Naive thymus-derived CD4-positive, alpha-beta T cell (primary cell): ENCODE data around the gene XPNPEP2. TPM values are rescaled to one million over a fixed set of nuclear protein-coding genes. Genes with fewer than 3 reads are reported as not detected.
A peak's percentile ranks its signal among the peaks of the same experiment; 100 is the strongest.

ENCODE experiments used
- ATAC-seq: fragments of 150-1000 bp; cut with Tn5 transposase; 2 replicates; pipeline ENCODE4 v1.10.0; 2021; ENCODE audit warnings: mild to moderate bottlenecking, moderate library complexity
- CTCF ChIA-PET: fragments of 350-600 bp; sonication (Branson Sonifier 250); formaldehyde crosslinking; loops from one replicate; lab custom pipeline; 2021; ENCODE audit warnings: antibody characterized with exemption; lab: Charles Lee
- POLR2A ChIA-PET: fragments of 350-600 bp; sonication (Branson Sonifier 250); formaldehyde crosslinking; loops from one replicate; lab custom pipeline; 2021; ENCODE audit warnings: antibody characterized with exemption, inconsistent platforms; lab: Charles Lee
- DNase-seq, 9 donors: peaks; one replicate each; pipeline versions ENCODE4 v3.0.0 to v3.0.0-alpha.2; 2020 to 2022; ENCODE audit warnings: mixed read lengths in 1 of 9
- H3K27ac ChIP-seq: one replicate; pipeline ENCODE4 v1.7.0; 2013; ENCODE audit warnings: mild to moderate bottlenecking, low read depth, low read length, moderate library complexity
- H3K27me3 ChIP-seq, 2 donors: one replicate each; pipeline ENCODE4 v1.7.0; 2013; ENCODE audit warnings: low read length in 2 of 2, mild to moderate bottlenecking in 2 of 2, moderate library complexity in 2 of 2; ENCODE audit not compliant: control insufficient read depth in 2 of 2, insufficient read depth in 2 of 2
- H3K36me3 ChIP-seq, 3 experiments: 1 replicate in 2 of 3; 2 replicates in 1 of 3; pipeline ENCODE4 v1.7.0; 2013; ENCODE audit warnings: low read length in 3 of 3, mild to moderate bottlenecking in 3 of 3, moderate library complexity in 1 of 3; ENCODE audit not compliant: insufficient read depth in 3 of 3, control insufficient read depth in 2 of 3
- H3K4me1 ChIP-seq, 2 donors: one replicate each; pipeline ENCODE4 v1.7.0; 2013; ENCODE audit warnings: low read length in 2 of 2, mild to moderate bottlenecking in 2 of 2, moderate library complexity in 1 of 2; ENCODE audit not compliant: control insufficient read depth in 2 of 2, insufficient read depth in 2 of 2
- H3K4me3 ChIP-seq: 2 replicates; pipeline ENCODE4 v1.7.0; 2013; ENCODE audit warnings: mild to moderate bottlenecking, low read length
- H3K9me3 ChIP-seq, 3 experiments: 1 replicate in 2 of 3; 2 replicates in 1 of 3; pipeline ENCODE4 v1.7.0; 2013; ENCODE audit warnings: low read length in 3 of 3; ENCODE audit not compliant: control insufficient read depth in 2 of 3
- H3K27ac Mint-ChIP-seq, 9 donors: one replicate each; pipeline ENCODE4 v1.8.0; 2020 to 2022; ENCODE audit warnings: mixed read lengths in 9 of 9, mild to moderate bottlenecking in 8 of 9, moderate library complexity in 5 of 9, inconsistent platforms in 2 of 9
- H3K27me3 Mint-ChIP-seq, 5 donors: one replicate each; pipeline ENCODE4 v1.8.0; 2021 to 2022; ENCODE audit warnings: mixed read lengths in 5 of 5, mild to moderate bottlenecking in 1 of 5
- H3K36me3 Mint-ChIP-seq, 5 donors: one replicate each; pipeline ENCODE4 v1.8.0; 2020 to 2022; ENCODE audit warnings: mixed read lengths in 5 of 5, mild to moderate bottlenecking in 3 of 5, inconsistent platforms in 1 of 5
- H3K4me1 Mint-ChIP-seq, 7 donors: one replicate each; pipeline ENCODE4 v1.8.0; 2020 to 2022; ENCODE audit warnings: mixed read lengths in 7 of 7, mild to moderate bottlenecking in 3 of 7, inconsistent platforms in 1 of 7
- H3K4me3 Mint-ChIP-seq, 10 donors: one replicate each; pipeline ENCODE4 v1.8.0; 2020 to 2022; ENCODE audit warnings: mild to moderate bottlenecking in 10 of 10, mixed read lengths in 10 of 10, moderate library complexity in 6 of 10, inconsistent platforms in 2 of 10
- H3K9me3 Mint-ChIP-seq, 11 donors: one replicate each; pipeline ENCODE4 v1.8.0; 2020 to 2022; ENCODE audit warnings: mixed read lengths in 11 of 11, mild to moderate bottlenecking in 4 of 11, inconsistent platforms in 1 of 11, moderate library complexity in 1 of 11
- intact Hi-C, 2 donors: fragments of 100-400 bp; cut with micrococcal nuclease; formaldehyde crosslinking; loops; one replicate each; pipeline ENCODE4 v1.15.1; 2023
- polyA plus RNA-seq, 2 donors: library from polyadenylated mRNA; unstranded; fragments of 300-500 nt; fragmentation: Illumina TruSeq; gene quantifications; one replicate each; pipeline ENCODE4 v1.2.3, GENCODE V29; 2021
- total RNA-seq, 6 experiments: library from RNA in 5 of 6; stranded (reverse) in 5 of 6; gene quantifications; 1 replicate in 5 of 6; 2 replicates in 1 of 6; pipeline ENCODE4 v1.2.3 and lab custom pipeline; 2021 to 2026

The XPNPEP2 gene
- total and polyA plus RNA-seq, 7 experiments from 2014 or later: 0.13 to 0.82 (median 0.29) TPM; not detected in 4

DNA sequence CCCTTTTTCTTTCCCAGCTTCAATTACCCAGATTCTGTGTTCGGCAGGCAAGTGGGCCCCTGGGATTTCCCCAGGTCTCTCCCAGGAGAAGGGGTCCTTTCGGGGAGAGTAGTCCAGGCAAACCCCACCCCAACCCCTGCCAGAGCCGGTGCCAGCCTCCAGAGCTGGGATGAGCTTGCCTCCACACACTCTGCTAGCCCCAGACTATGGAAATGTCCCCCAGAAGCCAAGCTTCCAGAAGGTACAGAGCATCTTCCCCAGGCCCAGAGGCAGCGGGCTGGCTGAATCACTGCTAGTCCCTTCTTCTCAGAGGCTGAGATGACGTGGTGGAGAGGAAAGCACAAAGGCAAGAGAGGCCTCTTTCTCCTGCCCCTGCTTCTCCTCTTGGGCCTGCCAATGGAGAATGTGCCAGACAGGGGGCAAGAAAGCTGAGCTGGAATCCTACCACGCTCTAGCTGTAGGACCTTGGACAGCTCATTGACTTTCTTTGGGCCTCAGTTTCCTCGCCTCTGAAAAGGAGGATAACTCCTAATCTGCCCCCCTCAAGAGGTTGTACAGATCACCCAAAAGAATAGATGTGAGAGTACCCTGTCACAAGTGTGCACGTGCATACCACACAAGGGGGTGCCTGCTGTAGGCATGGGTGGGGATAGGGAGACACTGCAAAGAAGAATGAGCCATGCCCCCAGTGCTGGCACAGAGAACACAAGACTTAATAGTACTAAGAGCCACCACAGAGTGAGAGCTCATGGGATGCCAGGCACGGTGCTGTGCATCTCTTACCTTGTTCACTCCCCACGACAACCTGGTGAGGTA, 43.1 kb downstream of the XPNPEP2 start:
- peak in 1 of 9 donors; percentile 25 for DNase-seq
- peaks cover 3 to 64% (median 9%) of the 10 kb centered on the region in 5 donors for H3K36me3 Mint-ChIP-seq

DNA sequence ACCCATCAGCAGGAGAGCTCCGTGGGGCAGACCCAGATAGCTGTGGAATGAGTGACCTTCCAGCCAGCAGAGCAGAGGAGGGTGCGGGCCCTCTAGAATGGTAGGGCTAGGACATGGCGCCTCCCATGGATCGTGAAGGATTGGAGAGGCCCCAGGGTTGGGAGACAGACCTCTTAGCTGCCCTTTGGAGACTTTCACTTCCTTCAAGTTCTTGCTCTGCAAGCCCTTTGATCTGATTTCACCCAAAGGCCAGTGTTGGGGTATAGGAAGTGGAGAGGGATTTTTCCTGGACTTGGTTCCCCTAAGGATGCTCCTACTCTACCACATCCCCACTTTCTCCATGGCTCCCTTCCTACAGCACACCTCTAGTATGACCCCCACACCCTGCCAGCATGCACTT, 43.9 kb downstream of the XPNPEP2 start:
- Histone ChIP-seq H3K4me1 (peaks cover 43 to 55% of the 10 kb centered on the region in 2 donors), H3K36me3 (peaks cover 7 to 19% (median 8%) of the 10 kb centered on the region in 3 experiments), H3K27me3 (no peaks in the 10 kb centered on the region), H3K27ac (peak overlapping the region; percentile 89), H3K9me3 (no peaks in the 10 kb centered on the region), H3K4me3 (peak overlapping the region; percentile 67)
- DNase-seq (no peak), ATAC-seq (no peak)
- Mint-ChIP-seq H3K27me3 (no peaks in the 10 kb centered on the region), H3K27ac (peak overlapping the region; percentile 16 to 97 (median 92)), H3K9me3 (no peaks in the 10 kb centered on the region), H3K4me3 (peak overlapping the region; percentile 79 to 98 (median 92)), H3K36me3 (peaks cover 3 to 68% (median 11%) of the 10 kb centered on the region in 5 donors), H3K4me1 (peaks cover 30 to 76% (median 60%) of the 10 kb centered on the region in 7 donors)
- ChIA-PET POLR2A (interaction anchor here (0.5 to 12.3 kb wide), 8 partner anchors 12 to 100 kb away, joined by 3 to 191 read pairs (median 5); no protein-coding TSS in a partner anchor), CTCF (interaction anchor here (1.0 to 2.3 kb wide), 5 partner anchors 11 to 104 kb away, joined by 3 to 8 read pairs (median 4); no protein-coding TSS in a partner anchor)
- intact Hi-C loops: loop anchor here (5.0 kb wide), 5 partner anchors 35 to 305 kb away; partner anchors contain the start of genes UTP14A (in 1 of the 2) and ZDHHC9 (in 1 of the 2)

More for the DNA sequence above, 43.1 kb downstream of the XPNPEP2 start:
- Histone ChIP-seq H3K36me3 (peaks cover 7 to 14% (median 8%) of the 10 kb centered on the region in 3 experiments), H3K4me3 (peak overlapping the region; percentile 67), H3K27me3 (no peaks in the 10 kb centered on the region), H3K9me3 (no peaks in the 10 kb centered on the region), H3K4me1 (peaks cover 47 to 56% of the 10 kb centered on the region in 2 donors), H3K27ac (peak overlapping the region; percentile 89)
- H3K9me3 Mint-ChIP-seq: no peaks in the 10 kb centered on the region
- intact Hi-C loops: loop anchor here (1.0 to 5.0 kb wide), 12 partner anchors 13 to 305 kb away; partner anchors contain the start of genes UTP14A (in 1 of the 2) and ZDHHC9 (in 1 of the 2)
- no peak for ATAC-seq
- POLR2A ChIA-PET: interaction anchor here (0.7 to 12.3 kb wide), 14 partner anchors 12 to 126 kb away, joined by 3 to 191 read pairs (median 4); partner anchors contain the start of gene XPNPEP2
- no peaks in the 10 kb centered on the region for H3K27me3 Mint-ChIP-seq
- peak overlapping the region; percentile 78 to 97 (median 93) for H3K27ac Mint-ChIP-seq
- H3K4me3 Mint-ChIP-seq: peak overlapping the region; percentile 79 to 98 (median 92)
- H3K4me1 Mint-ChIP-seq: peaks cover 30 to 74% (median 61%) of the 10 kb centered on the region in 7 donors
- CTCF ChIA-PET: interaction anchor here (0.7 to 2.3 kb wide), 7 partner anchors 14 to 146 kb away, joined by 3 to 8 read pairs (median 4); no protein-coding TSS in a partner anchor

DNA sequence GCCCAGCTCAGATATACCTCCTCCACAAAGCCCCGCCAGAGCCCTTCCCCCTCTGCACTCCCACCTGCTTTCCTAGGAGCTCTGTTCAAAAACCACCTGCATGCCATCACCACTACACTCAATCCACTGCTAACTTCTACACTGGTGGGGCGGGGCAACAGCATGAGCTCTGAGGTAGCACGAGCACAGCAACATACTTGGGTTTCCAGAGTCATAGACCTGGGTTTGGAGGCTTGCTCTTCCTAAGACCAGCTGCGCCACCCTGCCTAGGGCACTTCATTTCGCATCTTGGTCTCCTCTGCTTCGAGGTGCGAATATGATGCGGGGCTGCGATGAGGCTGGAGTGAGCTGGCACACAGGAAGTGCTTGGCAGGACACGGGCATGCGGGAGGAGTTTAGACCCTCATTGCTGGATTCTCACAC, 44.5 kb downstream of the XPNPEP2 start:
- H3K4me3 Mint-ChIP-seq: peak overlapping the region; percentile 79 to 98 (median 92)
- POLR2A ChIA-PET: interaction anchor here (0.9 to 12.3 kb wide), 8 partner anchors 12 to 128 kb away, joined by 4 to 191 read pairs (median 8); partner anchors contain the start of gene APLN
- Histone ChIP-seq H3K4me3 (peak overlapping the region; percentile 67), H3K27ac (peak overlapping the region; percentile 89), H3K4me1 (peaks cover 37 to 49% of the 10 kb centered on the region in 2 donors), H3K27me3 (no peaks in the 10 kb centered on the region), H3K36me3 (peaks cover 7 to 23% (median 8%) of the 10 kb centered on the region in 3 experiments), H3K9me3 (no peaks in the 10 kb centered on the region)
- H3K36me3 Mint-ChIP-seq: peaks cover 3 to 68% (median 11%) of the 10 kb centered on the region in 5 donors
- DNase-seq: no peak
- intact Hi-C loops: loop anchor here (5.0 kb wide), 5 partner anchors 36 to 304 kb away; partner anchors contain the start of genes UTP14A (in 1 of the 2) and ZDHHC9 (in 1 of the 2)
- no peaks in the 10 kb centered on the region for H3K27me3 Mint-ChIP-seq
- ATAC-seq: no peak
- H3K4me1 Mint-ChIP-seq: peaks cover 30 to 73% (median 57%) of the 10 kb centered on the region in 7 donors
- H3K27ac Mint-ChIP-seq: peak overlapping the region; percentile 16 to 97 (median 91)
- CTCF ChIA-PET: interaction anchor here (0.6 to 1.5 kb wide), 8 partner anchors 10 to 105 kb away, joined by 3 to 5 read pairs (median 4); no protein-coding TSS in a partner anchor
- no peaks in the 10 kb centered on the region for H3K9me3 Mint-ChIP-seq

DNA sequence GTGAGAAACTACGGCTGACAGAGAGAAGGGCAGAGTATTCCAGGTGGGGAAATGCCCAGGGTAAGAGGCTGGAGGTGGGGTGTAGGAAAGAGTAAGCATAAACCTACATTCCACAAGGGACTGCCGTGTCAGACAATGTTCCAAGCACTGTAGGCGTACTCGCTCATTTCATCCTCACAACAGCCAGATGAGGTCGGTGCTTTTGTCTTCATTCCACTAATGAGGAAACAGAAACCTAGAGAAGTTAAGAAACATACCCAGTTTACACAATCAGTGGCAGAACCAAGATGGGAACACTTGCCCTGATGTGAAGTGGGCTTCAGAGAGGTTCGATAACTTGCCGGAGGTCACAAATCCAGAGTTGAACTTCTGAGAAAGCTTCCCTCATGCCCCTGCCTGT, 45.6 kb downstream of the XPNPEP2 start:
- Mint-ChIP-seq H3K9me3 (no peaks in the 10 kb centered on the region), H3K4me3 (peak overlapping the region; percentile 79 to 98 (median 92)), H3K27me3 (no peaks in the 10 kb centered on the region), H3K36me3 (peaks cover 3 to 63% (median 14%) of the 10 kb centered on the region in 5 donors), H3K27ac (peak overlapping the region; percentile 16 to 97 (median 91)), H3K4me1 (peaks cover 23 to 67% (median 50%) of the 10 kb centered on the region in 7 donors)
- Histone ChIP-seq H3K27me3 (no peaks in the 10 kb centered on the region), H3K9me3 (no peaks in the 10 kb centered on the region), H3K4me1 (peaks cover 30 to 38% of the 10 kb centered on the region in 2 donors), H3K36me3 (peaks cover 7 to 28% (median 8%) of the 10 kb centered on the region in 3 experiments), H3K27ac (peak overlapping the region; percentile 89), H3K4me3 (peak overlapping the region; percentile 67)
- DNase-seq: no peak
- ChIA-PET POLR2A (interaction anchor here (0.6 to 12.3 kb wide), 8 partner anchors 11 to 129 kb away, joined by 3 to 191 read pairs (median 8); partner anchors contain the start of gene APLN), CTCF (interaction anchor here (0.6 kb wide), 1 partner anchor 150 kb away, joined by 3 read pairs; no protein-coding TSS in a partner anchor)
- ATAC-seq: no peak
- intact Hi-C loops: loop anchor here (2.0 to 5.0 kb wide), 6 partner anchors 37 to 303 kb away; partner anchors contain the start of genes UTP14A (in 1 of the 2) and ZDHHC9 (in 1 of the 2)

DNA sequence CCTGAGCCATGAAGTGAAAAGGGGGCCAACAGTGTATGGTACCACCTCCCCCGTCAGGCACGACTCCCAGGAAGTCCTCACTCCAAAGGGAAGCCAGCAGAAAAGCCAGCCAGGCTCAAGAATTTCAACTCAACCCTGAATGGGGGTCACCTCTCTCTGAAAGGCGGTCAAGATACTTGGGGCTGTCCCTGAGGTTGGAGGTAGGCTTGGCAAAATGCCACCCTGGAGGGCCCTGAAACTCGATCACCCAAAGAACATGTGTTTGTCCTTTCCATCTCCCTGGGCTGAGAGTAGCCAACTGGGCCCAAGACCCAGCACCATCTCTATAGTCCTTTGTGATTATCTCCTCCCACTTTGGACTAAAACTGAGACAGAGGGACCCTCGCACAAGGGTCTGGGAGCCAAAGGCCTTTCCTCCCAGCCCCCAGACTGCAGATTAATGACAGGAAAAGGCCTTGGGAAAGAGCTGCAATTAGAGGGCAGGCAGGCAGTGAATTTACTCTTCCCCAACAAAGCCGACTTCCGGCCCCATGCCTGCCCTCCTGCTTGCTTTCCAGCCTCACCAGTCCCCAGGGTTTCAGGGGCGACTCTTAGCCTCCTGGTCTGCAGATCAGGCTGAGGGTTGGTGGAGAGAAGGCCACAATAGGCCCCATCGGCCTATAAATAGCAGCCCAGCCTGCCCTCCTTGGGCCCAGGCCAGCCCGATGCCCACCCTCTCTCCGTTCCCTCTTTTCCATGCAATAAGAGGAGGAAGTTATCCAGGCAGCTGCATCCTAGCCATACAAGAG, 46.6 kb downstream of the XPNPEP2 start:
- DNase-seq (no peak), ATAC-seq (no peak)
- Mint-ChIP-seq H3K27ac (peak overlapping the region; percentile 72 to 93 (median 89)), H3K4me1 (peaks cover 20 to 65% (median 51%) of the 10 kb centered on the region in 7 donors), H3K4me3 (peak overlapping the region; percentile 59 to 86 (median 80)), H3K36me3 (peaks cover 3 to 59% (median 14%) of the 10 kb centered on the region in 5 donors), H3K27me3 (no peaks in the 10 kb centered on the region), H3K9me3 (no peaks in the 10 kb centered on the region)
- Histone ChIP-seq H3K27ac (peak overlapping the region; percentile 68), H3K36me3 (peaks cover 7 to 36% (median 11%) of the 10 kb centered on the region in 3 experiments), H3K4me3 (peak overlapping the region; percentile 35), H3K27me3 (no peaks in the 10 kb centered on the region), H3K9me3 (no peaks in the 10 kb centered on the region), H3K4me1 (peaks cover 30 to 37% of the 10 kb centered on the region in 2 donors)
- ChIA-PET CTCF (no interaction called here), POLR2A (interaction anchor here (0.6 to 12.3 kb wide), 5 partner anchors 10 to 107 kb away, joined by 3 to 191 read pairs (median 12); no protein-coding TSS in a partner anchor)
- intact Hi-C loops: loop anchor here in 1 of 2 donors (2.0 kb wide), 1 partner anchor 37 kb away; no protein-coding TSS in a partner anchor
